WI38 (cell line): ENCODE results near the gene TMX2.

ENCODE experiments used
- H3K4me3 ChIP-seq: 2 replicates; pipeline ENCODE4 v1.5.1; 2011; ENCODE audit warnings: low read depth, mild to moderate bottlenecking, control low read depth, low read length
- TF ChIP-seq, protein P1 (sequence below): IDR thresholded peaks from 2 replicates; pipeline ENCODE4 v1.5.1; 2012; ENCODE audit warnings: low read depth, mild to moderate bottlenecking, control low read depth, low read length

TMX2 gene

DNA sequence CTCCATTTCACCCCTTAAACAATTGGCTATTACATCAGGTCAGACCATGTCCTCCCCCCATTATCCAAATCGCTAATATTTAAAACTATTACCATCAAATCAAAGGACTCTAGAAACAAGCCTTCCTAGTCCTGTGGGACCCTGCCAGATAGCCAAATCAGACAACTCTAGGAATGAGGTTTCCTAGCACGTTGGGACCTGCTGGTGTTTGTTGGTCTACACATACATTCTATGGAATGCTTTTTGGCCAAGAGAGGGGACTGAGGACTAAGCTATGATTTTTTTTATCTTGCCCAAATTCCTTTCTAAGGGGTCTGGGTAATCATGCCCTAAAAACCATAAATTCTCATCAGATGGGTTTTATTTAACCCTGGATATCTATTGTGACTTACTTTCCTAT, 14.8 kb downstream of the TMX2 start:
- no peak overlapping the region for H3K4me3 ChIP-seq
- TF ChIP-seq, protein P1, sequence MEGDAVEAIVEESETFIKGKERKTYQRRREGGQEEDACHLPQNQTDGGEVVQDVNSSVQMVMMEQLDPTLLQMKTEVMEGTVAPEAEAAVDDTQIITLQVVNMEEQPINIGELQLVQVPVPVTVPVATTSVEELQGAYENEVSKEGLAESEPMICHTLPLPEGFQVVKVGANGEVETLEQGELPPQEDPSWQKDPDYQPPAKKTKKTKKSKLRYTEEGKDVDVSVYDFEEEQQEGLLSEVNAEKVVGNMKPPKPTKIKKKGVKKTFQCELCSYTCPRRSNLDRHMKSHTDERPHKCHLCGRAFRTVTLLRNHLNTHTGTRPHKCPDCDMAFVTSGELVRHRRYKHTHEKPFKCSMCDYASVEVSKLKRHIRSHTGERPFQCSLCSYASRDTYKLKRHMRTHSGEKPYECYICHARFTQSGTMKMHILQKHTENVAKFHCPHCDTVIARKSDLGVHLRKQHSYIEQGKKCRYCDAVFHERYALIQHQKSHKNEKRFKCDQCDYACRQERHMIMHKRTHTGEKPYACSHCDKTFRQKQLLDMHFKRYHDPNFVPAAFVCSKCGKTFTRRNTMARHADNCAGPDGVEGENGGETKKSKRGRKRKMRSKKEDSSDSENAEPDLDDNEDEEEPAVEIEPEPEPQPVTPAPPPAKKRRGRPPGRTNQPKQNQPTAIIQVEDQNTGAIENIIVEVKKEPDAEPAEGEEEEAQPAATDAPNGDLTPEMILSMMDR = no peak

DNA sequence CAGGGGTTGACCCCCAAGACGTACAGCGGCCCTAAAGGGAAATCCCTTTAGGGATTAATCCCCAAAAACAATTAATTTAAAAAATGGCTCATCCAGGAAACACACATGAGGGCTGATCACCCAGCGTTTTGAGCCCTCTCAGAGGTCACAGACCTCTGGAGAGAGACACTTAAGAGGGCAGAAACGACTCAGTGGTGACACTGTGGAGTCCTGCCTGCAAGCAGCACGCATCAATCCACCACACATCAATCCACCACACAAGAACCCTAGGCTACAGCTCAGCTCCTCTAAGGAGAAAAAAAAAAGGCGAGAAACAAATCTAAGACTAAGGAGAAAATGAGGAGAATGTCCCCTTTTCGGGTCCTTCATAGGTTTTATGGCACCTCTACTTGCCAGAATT, 16.4 kb downstream of the TMX2 start:
- H3K4me3 ChIP-seq = no peak overlapping the region
- TF ChIP-seq, protein P1 = no peak

- H3K4me3 ChIP-seq = no peak overlapping the region
- TF ChIP-seq, protein P1 = no peak
Measured at GRCh38 chr11:57729479-57729878, 17.1 kb downstream of the TMX2 start.

- no peak overlapping the region for H3K4me3 ChIP-seq
- TF ChIP-seq, protein P1 = no peak
Measured at GRCh38 chr11:57732661-57733060, 20.3 kb downstream of the TMX2 start.

GRCh38 chr11:57735619-57736298, 23.4 kb downstream of the TMX2 start:
- TF ChIP-seq, protein P1 = no peak
- no peak overlapping the region for H3K4me3 ChIP-seq

DNA sequence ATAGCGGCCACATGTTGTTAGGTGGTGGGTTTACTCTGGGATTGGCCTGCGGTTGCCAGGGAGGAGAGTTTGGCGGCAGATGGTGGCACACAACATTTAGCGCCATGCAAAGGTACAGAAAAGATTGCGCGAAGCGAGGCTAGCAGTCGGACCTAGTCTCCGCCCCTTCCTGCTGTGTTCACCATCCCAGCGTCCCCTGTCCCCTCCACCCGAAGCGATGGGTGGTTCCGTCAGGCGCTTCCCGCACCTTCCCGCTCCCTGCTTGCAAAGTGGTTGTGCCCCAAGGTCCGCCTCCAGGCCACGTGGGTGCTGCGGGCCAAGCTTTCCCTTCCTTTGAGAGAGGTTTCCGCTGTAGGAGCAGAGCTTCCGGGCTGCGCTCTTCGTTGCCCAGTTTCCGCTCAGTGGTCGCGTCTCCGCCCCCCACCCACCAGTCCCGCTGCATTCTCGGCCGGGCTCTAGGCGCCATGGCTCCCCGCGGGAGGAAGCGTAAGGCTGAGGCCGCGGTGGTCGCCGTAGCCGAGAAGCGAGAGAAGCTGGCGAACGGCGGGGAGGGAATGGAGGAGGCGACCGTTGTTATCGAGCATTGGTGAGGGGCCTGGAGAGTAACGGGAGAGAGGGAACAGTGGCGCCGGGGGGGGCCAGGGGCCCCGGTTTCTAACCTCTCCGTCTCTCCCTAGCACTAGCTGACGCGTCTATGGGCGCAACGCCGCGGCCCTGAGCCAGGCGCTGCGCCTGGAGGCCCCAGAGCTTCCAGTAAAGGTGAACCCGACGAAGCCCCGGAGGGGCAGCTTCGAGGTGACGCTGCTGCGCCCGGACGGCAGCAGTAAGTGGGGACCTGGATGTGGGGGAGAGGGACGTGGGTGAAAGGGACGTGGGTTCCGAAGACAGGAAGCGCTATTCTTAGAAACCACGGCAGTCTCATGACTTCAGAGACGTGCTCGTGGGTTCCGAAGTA, 29.0 kb downstream of the TMX2 start, which contains the start of gene SELENOH:
Gene SELENOH (plus strand): TSS at position 360 of the 955 bp plus-strand sequence. CDS start 105 bp downstream, at position 465.
- peak within 1 kb of the TSS; percentile 95 for H3K4me3 ChIP-seq
- TF ChIP-seq, protein P1 = no peak

DNA sequence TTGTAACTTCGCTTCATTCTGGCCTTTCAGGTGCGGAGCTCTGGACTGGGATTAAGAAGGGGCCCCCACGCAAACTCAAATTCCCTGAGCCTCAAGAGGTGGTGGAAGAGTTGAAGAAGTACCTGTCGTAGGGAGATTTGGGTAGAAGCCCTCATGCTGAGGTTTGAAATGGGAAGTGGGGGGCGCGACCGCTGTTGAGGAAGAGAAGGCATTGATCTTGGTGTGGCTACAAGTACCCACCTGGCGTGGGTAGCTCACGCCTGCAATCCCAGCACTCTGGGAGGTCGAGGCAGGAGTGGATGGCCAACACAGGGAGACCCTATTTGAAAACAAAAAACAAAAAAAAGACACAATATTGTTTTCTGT, 29.7 kb downstream of the TMX2 start:
- peak overlapping the region; percentile 95 for H3K4me3 ChIP-seq
- TF ChIP-seq, protein P1 = no peak
